NCI-H2107 (cell line): ENCODE data around the gene TCP11.

ENCODE experiments used
- DNase-seq: peaks from one replicate; lab custom pipeline; 2025; lab: John Stamatoyannopoulos, UW

Gene TCP11

DNA sequence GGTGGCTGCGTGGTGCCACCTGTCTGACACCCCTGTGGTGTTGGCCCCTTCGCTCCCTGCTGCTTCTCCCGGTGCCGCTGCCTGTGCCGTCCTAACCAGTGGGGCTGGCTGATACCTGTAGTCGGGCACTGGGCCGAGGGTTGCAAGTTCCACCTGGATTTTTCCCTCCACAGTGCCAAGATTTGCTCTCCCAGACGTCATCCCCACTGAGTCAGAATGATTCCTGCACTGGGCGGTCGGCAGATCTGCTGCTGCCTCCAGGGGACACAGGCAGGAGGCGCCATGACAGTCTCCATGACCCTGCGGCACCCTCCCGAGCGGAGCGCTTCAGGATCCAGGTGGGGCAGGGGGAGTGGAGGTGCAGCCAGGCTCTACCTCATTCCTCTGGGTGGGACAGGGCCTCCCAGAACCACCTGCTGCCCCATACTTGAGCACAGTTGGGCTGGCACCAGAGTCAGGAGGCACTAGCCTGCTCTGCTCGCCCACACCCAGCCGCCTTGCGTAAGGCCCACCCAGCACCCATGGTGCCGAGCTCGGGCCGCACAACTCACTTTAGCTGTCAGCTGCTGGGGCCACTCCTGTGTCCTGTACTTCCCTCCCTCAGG is 60.2 kb downstream of the TCP11 start:
- DNase-seq = no peak

DNA sequence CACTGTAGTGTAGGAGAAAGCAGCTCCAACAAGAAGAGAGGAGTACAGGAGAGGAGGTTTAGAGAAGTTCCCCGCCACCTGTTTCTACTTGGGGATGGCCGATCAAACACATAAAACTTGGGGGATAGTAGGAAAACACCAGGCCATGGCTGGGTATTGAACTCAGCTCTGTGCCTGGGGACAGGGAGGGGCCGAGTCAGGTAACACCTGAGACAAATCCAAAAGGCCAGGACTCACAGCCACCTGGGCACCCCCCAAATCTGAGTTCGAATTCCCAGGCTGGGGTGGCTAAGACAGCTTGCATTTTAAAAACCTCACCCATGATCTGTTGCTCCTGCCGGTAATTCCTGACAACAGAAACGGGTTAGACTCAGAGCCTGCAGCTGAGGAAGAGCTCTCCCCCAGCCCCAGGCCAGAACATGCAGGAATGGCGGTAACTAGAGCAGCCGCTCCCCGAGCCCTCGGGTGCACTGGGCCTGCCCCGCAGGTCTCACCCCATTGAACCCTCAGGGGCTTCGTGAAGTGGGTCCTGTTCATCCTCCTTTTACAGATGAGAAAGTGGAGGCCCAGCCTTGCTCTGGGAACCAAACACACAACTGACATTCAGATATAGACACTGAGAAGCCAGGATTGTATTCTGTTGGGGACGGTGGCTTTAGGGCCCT is 61.0 kb downstream of the TCP11 start:
- DNase-seq = no peak

DNA sequence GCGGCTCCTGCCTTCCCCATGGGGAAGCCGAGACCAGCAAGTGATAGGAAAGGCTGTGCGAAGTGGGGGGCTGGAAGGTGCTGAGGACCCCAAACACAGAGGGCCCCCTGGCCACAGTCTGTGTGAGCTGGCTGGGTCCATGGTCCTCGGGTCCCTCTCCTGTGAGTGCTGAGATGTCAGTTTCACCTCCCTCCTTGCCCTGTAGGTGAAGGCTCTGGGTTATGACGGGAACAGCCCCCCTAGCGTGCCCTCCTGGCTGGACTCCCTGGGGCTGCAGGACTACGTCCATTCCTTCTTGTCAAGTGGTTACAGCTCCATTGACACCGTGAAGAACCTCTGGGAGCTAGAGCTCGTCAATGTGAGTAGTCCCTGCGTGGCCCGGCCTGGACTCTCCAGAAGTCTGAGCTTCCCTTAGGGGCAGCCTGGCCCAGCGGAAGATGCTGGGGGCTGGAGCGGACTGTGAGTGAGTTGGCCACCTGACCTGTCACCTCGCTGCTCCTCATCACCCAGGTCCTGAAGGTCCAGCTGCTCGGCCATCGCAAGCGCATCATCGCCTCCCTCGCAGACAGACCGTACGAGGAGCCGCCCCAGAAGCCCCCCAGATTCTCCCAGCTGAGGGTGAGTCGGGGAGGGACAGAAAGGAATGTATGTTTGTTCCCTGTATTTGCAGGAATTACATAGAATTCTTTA is 61.7 kb downstream of the TCP11 start:
- no peak for DNase-seq

DNA sequence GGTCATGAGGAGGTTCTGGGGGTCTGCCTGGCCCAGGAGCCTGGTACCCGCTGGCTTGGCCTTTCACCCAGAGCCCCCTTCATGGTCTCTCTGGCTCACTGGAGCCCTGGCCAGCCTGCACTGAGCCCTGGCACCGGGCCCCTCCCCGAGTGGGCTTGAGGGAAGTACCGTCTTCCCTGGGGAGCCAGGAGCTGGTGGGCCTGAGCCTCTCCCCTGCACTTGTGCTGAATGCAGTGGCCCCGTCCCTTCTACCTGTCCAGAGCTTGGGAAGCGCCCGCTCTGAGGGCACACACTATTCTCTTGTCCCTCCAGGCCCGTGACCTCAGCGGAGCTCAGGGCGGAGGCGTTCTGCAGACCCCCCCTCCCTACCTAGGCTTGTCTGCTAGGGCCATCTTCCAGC is 62.2 kb downstream of the TCP11 start:
- DNase-seq = no peak

DNA sequence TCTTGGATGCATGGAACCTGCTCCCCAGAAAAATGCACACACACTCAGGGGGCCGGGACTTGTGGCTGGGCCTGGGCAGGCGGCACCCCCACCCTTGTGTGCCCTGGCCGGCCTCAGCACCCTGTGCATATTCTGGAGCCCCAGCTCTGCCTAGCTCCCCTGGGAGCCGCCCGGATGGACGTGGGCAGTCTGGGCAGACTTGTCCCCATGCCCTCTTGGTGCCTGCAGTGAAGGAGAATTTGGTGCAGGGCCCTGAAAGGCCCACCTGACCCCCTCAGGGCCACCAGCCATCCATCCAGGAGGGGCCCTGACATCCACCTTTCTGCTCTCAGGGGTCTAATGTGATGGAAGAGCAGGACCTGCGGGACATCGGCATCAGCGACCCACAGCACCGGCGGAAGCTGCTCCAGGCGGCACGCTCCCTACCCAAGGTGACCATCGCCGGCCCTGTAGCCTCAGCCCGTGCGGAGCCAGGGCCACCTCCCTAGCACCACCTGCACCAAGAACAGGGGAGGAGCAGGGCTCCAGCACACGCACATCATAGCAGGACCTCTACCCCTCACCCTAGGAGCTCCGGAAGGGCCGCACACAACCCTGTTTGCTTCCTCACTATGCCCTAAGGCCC is 62.8 kb downstream of the TCP11 start:
- DNase-seq = no peak

DNA sequence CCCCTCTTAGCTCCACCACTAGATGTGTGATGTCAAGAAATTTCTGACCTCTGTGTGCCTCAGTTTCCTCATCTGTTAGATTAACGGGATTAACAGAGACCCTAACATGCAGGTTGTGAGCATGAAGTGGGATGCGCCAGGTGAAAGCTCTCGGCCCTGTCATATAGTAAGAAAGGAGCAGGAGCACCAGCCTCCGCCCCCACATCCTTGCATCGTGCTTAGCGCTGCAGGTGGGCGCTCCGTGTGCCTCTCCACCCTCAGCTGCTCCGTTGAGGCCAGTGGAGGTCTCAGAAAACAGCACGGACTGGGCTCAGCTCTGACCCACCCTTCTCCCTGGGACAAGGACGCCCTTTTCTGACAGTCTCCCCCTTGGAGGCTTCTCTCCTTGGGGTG is 63.4 kb downstream of the TCP11 start:
- no peak for DNase-seq

DNA sequence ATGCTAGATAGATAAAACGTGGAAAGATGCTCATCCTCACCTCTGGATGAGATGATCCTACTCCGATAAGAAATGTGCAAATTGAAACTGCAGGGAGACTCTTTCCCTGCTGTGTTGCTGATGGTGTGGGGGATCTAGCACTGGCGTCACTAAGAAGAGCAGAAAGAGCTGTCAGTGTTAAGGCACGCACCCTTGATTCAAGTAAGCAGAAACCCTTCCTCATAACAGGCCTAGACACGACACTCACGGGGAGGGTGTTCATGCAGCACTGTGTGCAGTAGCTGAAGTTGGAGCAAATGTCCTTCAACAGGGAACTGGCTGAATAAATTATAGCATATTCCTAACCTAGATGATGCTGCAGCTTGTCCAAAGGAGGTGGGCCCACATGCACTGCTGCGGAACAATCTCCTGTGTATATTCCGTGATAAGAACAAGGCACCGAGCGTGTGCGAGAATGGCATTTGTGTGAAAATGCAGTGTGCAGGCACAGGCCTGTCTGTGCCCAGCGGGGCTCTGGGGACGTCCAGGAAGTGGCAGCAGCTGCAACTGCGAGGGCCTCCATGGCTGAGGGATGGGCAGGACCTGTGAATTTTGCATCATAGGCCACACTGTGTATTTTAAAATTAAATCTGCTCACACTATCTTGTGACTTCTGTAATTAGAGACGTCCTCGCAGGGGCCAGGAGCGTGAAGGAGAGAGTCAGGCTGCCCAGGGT is 64.0 kb downstream of the TCP11 start:
- DNase-seq = no peak

DNA sequence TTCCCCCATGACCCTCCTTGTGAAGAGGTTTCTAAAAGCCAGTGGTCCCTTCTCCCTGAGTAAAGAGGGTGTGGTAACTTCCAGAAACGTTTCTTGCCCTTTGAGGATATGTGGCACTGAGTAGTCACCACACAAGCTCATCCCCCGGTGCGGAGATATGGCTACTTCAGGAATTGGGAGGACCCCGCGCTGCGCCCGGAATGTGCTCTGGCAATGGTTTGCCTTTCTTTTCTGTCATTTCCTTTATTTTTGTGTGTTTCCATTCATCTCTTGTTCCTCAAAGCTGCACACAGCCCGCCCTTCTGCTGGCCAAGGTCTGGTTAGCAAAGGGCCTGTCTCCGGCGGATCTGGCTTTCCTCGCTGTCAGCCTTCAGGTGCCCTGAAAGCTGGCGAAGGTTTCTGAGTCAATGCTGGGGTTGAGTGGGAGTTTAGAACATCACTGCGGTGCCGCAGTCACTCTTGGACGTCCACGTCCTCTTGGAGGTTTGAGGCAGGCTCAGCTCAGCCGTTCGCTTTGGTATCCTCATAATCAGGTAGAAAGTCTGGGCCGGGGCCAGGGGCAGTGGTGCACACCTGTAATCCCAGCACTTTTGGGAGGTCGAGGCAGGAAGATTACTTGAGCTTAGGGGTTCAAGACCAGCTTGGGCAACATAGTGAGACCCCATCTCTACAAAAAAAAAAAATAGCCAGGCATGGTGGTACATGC is 67.2 kb downstream of the TCP11 start:
- DNase-seq = no peak

DNA sequence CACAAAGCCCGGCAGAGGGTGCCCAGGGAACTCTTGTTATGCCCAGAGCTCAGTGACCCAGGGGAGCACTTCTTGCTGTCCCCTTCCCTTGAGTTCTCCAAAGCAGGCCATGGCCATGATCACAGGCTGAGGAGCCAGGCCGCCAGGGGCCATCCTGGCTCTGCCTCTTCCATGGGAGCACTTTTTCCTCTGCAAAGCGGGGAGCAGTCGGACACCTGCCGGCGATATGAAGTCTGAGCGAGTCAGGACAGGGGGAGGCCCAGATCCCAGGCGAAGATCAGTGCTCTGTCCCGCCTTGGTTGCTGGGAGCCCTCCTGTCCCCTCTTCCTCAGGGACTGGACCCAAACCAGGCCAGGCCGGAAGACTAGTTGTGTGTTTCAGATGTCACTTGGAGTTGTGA is 67.9 kb downstream of the TCP11 start:
- no peak for DNase-seq

DNA sequence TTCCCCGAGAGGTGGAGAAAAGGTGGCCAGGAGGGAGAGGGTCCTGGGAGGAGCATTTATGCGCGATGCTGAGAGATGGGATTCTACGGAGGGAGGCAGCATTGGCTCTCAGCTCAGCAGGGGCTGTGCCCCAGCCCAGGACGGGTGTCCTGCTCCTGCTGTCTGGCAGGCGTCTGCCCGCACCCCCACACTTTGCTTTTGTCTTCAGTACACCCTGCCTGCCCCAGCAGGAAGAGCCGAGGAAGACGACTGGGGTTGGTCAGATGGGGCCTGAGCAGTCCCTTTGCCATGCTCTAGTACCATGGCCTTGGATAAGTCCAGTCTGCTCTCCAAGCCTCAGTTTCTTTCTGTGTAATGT is 68.5 kb downstream of the TCP11 start:
- DNase-seq = no peak

DNA sequence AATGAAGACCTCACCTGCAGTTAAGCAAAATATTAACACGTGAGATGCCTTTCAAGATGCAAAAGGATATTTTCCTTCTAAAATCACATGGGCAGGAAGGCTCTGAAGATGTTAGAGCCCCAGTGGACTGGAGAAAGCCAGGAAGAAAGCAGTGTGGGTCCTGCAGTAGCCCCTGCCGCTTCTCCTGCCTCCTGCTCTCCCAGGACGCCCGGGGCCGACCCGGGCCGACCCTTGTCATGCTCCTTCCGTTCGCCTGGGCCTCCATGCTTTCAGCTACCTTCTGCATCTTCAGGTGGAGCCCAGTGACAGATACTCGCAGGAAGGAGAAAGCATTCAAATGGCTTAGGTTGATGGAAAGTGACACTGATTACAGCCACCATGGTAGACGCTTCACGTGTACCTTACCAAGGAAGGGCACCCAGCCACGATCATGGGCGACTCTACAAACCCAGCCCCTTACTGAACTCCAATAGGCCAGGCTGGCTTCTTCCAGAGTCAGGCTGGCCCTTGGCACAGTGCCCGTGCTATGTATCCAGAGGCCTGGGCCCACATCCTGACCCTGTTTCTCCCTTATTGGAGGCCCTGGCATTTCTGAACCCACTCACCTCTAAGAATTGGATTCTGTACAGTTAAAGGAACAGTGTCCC is 69.0 kb downstream of the TCP11 start:
- DNase-seq = no peak

DNA sequence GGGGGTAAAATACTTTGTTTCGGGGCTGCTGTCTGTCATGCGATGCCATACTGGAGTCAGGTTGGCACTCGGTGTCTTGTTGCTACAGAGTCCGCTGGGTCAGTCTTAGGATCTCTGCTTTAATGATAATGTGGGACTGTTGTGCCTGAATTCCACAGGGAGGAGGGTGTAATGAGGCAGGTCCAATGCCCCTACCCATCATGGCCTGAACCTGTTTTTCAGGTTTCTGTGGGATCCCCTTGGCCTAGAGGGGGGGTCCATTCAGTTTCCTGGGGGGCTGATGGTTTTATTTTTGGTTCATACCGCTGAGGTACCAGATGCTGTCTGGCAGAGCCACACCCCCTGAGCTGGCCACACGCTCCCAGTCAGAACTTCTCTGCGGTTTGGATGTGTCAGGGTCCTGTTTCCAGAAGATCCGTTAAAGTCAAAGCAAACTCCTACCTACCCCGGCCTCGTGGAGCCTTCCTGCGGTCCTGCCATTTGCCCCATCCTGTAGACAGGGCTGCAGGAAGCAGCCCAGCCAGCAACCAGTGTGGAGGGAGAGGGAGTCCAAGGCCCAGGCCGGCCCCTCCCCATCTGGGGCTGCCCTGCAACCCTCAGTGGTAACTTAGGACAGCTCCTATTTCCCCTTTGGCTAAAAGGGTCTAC is 69.7 kb downstream of the TCP11 start:
- no peak for DNase-seq

DNA sequence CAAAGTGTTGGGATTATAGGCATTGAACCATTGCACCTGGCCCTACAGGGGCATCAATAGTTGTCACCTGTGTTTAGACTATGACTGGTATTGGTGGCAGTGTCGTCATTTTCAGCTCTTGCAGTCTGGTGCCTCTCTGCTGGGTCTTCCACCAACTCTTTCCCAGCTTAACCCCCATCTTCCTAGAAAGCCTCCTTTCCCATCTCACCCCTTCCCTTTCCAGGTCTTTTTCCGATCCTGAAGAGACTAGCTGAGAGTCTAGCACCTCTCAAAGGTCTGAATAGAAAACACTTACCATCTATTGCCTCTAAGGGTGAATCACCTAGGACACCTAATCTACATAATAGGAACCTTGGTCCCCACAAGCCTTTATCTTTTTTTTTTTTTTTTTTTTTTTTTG is 71.0 kb downstream of the TCP11 start:
- DNase-seq = no peak

DNA sequence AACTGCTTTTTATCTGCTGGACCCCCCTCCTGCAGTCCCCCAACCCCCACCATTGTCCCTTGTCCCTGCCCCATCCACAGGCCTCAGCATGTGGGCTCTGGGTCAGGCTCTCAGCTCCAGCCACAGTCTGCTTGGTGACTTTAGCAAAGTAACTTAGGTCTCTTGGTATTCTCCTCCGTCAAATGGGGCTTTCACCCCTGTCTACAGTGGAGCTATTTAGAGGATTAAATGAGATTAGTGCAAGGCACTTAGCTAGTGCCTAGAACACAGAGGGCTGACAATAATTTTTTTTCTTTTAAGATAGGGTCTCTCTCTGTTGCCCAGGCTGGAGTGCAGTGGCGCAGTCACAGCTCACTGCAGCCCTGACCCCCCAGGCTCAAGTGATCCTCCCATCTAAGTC is 71.9 kb downstream of the TCP11 start:
- no peak for DNase-seq

DNA sequence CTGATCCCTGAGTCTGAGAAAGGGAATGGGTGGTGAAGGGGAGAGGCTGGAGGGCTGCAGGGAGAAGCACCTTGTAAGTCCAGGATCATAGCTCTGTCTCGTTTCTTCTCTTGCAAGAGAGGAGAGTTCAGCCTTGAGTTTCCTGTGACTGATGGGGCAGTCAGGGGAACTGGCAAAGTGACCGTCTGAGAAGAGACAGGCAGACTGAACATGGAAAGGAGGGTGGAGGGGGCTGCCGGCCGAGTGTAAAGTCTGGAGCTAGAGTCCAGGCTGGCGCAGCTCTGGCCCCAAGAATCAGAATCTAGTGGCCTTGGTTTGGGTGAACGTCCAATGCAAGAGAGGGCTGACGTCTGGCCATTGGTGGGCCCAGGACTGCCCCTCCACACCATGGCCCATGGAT is 72.5 kb downstream of the TCP11 start:
- no peak for DNase-seq

DNA sequence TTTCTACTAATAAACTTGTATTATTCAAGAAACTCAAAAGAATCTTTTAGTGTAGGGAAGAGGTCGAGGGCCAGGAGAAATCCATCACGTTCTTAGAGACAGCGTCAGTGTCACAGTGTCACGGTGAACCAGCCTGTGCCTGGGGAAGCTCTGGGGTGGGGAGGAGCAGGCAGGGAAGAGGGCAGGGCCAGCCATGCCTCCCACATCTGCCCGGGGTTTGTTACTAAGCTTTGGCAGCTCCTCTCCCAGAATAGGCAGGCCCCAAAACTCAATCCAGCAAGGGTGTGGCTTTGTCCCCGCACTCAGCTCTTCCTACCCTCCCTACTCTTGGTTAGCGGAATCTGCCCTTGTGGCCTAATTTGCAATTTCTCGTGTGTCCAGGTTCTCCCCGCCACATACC is 72.9 kb downstream of the TCP11 start:
- DNase-seq = no peak
